HG03060 (cell line): ENCODE results near the gene KAT7.
"Not testable (repeated sequence)": the region's sequence is repeated elsewhere in the genome, so short reads cannot be mapped to it uniquely, and the experiment has no call there.

Source experiments
- ATAC-seq: cut with Tn5 transposase; IDR thresholded peaks from one replicate; pipeline ENCODE4 v1.9.1; 2021; ENCODE audit warnings: low read depth, moderate number of reproducible peaks; ENCODE audit not compliant: unreplicated experiment

KAT7 gene

DNA sequence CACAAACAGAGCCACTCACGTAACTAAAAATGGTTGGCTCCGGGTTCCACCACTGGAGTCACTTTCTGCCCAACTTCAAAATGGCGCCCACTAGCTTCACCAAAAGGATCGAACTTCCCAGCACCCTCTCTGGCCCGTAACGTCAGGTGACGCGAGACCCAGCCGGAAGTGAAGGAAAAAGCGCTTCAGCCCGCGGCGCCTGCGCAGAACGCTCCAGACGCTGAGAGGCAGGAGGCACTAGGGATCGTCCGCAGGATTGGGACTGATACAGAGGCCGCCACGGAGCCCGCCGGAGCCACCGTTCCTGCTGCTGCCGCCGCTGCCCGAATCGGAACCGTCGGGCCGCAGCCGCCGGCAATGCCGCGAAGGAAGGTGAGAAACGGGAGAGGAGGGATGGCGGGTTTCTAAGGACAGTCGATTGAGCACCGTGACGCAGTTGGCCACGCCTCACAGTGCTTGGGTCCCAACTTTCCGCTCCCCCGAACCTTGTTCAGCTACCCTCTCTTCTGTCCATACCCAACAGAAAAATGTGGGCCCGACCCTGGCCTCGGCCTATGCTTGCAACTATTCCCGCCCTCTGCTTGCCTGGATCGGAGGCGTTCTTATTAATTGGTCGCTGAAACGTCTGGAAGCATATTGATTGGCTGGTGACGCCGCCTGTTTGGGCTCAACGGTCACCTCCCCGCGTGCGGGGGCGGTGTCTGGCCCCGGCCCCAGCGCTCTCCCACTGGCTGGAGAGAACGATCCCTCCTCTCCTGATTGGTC is at the start of gene KAT7:
Gene KAT7 (plus strand): TSS at position 204 of the 765 bp plus-strand sequence. CDS start 154 bp downstream, at position 358.
- peak; percentile 79 for ATAC-seq

DNA sequence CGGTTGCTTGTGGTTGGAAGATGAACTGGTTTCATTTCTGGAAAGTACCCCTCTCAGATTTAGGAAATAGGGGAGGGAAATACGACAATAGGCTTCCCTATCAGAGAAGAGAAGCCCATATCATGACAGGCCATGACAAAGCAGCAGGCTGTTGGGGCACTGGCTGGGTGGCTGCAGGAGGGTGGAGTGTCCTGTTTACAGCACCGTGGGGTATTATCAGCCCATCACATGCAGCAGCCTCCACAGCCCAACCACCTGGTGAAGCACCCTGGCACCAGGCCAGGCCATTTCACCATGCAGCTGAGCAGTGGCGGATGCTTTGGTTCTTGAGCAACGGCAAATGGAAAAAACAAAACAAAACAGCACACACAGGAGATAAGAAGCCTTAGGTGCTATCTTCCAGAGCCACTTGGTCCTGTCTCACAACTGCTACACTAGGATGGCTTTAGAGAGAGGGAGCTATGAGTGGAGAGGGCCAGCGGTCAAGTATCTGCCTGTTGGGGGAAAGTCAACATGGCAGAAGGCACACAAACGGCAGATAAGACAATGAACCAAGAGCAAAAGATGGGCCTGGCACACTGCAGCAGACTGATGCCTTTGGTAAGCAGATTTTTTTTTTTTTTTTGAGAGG is 48.7 kb upstream of the KAT7 start:
- no peak for ATAC-seq

DNA sequence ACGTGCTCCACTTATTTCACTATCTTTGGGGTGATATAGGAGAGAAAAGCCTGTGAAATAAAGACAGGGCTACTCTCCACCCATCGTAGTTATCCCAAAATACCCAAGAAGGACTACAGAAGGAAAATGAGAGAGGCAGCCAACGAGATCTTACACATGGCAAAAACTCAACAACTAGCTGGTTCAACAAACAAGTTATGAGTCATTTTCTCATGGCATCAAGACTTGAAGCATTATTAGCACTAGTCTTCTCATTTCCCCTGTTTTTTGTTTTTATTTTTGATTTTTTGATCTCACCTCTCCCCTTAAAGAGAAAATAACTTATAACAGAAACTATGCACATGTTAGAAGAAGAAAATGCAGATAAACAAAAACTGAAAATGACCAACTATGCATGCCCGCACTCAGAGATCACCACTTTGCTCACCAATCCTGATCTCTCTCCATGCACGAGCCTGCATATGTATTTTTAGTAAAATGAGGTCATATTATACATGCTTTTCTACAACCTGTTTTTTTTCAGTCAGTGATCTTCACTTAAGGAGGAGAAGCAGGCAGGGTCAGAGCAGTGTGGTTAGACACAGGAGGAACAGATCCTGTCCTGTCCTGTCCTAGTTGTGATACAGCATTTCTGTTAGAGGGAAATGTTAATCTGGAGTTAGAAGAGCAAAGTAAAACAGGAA is 47.3 kb upstream of the KAT7 start:
- ATAC-seq = no peak

DNA sequence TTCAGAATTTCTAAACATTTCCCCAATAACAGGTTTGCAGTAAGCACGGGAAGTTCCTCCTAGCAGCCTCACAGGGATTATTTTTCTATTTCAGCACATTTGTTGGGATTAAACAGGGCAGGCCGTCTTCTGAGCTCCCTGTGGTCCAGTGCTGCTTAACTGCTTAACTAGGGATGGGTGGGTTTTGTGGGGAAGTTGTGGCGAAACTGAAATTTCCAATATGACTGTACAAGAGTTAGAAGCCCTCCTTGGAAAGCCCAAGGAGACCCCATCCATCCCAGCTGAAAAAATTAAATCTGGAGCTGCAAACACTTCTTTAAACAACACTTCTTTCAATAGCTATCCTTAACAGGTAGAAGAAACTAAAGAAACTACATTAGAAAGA is 46.8 kb upstream of the KAT7 start:
- ATAC-seq = no peak

DNA sequence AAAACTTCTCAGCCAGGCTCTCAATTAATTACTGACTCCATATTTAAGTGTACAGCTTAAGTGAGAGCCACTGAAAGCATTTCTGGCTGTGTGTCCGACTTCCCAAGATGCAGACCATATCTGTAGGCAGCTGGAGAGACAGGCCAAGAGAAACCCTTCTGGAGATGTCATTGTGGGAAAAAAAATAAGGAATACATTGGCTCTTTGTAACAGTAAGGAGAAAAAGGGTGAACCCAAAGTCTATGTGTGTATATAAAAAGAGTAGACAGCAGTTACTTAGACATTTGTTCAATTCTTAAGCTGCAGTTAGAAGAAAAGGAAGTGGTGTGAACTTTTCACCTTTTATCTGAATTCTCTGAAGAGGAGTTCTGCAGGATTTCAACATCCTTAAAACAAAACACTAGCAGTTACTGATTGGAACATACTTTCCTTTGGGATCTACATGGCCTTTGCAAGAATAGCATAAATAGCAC is 46.3 kb upstream of the KAT7 start:
- ATAC-seq = no peak

DNA sequence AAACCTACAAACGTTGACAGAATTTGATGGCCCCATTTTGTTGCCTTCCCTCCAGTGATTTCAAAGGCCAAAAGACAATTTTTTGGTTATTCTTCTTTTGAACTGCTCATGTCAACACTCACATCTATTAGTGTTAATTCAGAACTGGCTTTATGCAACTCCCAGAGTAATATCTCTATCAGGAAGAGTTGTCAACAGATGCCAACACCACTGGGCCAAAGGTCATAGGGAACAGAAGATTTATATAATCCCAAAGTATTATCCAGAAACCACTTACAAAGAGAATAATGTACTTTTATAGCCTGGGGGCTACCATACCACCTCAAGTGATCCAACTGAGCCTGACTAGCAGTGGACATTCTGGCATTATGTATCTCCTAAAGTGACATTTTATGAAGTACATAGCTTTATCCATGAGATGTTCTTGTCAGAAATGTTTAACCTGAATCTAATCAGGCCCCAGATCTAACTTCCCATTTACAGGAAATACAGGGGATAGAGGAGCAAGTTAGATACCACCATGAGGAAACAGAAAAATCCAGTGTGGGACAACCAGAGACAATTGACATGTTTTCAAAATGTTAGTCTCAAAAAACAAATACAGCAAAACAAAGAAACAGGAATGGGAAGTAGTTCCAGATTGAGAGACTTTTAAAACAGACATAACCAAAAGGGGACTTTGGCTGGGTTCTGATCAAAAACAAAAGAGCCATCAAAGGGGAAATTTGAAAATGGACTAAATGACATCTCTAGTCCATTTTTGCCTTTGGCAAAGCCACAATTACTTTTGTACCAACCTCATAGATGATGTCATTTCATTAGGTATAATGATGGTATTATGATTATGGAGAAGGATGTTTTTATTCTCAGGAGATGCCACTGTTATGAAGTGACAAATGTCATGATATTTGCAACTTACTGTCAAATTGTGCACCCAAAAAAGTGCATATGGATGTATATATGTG is 43.0 kb upstream of the KAT7 start:
- ATAC-seq = no peak

DNA sequence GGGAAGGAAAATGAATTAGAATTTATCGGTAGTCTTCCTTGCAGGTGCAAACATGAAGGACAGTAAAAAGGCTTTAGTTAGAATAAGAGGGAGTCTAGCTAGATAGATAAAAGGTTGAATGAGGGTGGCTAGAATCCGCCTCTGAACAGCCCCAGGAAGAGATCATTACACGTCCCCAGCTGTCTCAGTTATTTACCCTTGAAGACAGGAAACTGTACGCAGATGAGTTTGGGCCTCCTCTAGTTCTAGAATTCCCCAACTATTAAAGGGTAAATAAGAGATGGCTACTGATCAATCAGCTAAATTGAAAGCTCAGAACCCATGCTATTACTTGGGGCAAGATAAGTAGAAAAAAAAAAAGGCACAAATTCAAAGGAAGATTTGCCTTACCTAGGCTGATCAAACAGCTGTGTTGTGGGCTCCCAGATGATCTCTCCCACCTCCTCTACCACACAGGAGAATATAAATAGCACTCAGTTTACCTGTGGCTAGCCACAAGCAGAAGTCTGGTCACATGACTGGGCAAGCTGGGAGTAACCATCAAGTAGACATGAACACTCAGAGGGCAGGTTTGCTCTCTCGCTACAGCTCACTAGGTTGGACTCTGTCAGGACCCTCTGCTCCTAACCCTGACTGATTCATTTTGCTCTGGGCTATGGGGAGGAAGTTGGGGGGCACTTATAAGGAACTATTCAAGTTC is 41.5 kb upstream of the KAT7 start:
- ATAC-seq = peak; percentile 43

DNA sequence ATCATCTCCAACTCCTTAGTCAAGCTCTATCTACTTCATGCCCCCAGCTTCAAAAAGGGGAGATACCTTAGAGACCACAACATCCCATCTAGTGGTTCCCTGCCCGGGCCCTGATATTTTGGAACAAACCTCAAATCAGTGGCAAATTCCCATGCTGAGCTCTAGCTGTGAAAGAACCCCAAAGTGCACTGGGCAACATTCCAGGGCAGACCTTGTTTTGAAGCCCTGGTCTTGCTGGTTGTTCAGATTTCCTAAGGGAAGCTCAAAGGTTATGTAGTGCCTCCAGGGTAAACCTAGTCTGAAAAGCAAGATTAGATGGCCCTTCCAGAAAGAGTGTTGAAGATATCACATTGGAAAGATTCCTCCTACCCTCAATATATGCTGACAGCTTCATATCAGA is 40.8 kb upstream of the KAT7 start:
- no peak for ATAC-seq

DNA sequence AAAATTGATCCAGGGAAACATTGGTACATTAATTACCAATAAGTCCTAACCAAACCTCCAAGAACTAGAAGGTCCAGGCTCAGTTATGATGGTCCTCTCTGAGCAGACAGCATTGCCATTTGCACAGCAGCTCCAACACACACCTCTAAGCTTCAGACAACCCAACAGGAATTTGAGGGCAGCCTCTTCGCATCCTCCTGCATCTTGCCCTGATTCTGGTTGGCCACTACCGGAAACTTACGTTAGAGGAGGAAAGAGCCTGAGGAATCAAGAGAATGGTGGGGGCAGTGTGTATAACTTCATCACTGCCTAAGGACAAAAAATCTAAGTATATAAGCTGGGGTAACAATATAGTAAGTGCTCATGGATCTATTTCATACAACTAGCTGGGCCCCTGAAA is 40.3 kb upstream of the KAT7 start:
- no peak for ATAC-seq

DNA sequence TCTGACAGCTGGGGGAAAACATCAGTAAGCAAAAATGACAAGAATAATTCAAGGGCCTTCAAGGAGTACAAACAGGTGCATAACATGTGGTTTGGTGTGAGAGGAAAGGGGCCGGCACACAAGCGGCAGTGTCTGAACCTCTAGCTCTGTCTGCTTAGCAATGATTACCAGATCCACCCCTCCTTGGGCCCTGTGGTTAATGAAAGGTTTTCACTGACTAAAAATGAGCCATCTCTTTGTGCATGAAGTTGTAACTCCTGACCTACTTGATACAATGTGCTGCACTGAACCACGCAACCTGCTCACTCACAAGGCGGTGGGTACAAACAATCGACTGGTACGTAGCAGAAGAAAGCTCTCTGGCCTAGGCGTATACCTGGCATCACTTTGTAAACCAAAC is 39.7 kb upstream of the KAT7 start:
- ATAC-seq = peak; percentile 68

DNA sequence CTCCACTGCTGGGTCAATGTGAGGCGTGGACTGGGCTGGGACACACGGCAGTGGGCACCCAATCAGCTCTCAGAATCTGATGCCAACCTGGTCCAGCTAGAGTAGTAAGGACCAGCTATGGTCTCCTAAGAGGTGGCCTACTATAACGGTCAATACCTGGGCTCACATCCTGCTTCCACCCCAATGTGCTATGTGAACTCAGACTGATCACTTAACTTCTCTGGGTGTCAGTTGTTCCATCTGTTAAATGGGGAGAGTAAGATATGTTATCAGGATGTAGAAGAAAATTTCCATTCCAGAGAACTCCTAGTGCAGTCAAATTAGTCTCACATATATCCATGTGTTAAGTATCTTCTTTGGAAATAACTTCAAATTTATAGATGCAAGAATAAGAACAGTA is 38.8 kb upstream of the KAT7 start:
- no peak for ATAC-seq

DNA sequence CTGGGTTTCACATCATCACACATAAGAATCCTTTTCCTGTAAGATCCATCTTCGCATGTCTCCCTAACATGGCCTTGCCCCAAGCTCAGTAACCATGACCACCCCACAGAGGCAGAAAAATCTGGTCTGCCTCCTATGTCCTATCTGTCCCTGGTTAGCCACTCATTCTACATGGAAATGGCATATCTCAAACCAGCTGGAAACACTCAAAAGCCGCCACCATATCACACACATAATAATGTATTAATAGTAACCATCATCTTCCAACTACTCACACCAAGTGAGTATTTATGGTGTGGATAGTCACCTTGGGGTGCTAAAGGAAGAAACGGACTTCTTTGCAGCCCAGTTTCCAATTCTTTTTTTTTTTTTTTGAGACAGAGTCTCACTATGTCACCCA is 36.0 kb upstream of the KAT7 start:
- no peak for ATAC-seq

DNA sequence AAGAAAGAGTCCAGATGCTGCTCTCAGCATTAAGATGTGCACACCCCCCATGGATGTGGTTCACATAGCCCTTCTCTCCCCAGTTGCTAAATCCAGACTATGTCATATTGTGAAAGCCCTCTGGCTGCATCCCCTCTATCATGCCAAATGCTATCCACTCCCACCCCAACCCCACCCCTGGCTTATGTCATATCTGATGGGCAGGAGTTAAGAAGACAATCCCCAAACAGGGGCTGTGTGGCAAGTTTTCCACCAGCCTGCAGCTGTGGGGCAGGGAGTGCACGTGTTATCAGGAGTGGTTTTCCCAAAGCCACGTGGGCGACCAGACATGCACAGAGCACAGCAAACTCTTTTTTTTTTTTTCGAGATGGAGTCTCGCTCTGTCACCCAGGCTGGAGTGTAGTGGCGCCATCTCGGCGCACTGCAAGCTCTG is 34.5 kb upstream of the KAT7 start:
- ATAC-seq = no peak

DNA sequence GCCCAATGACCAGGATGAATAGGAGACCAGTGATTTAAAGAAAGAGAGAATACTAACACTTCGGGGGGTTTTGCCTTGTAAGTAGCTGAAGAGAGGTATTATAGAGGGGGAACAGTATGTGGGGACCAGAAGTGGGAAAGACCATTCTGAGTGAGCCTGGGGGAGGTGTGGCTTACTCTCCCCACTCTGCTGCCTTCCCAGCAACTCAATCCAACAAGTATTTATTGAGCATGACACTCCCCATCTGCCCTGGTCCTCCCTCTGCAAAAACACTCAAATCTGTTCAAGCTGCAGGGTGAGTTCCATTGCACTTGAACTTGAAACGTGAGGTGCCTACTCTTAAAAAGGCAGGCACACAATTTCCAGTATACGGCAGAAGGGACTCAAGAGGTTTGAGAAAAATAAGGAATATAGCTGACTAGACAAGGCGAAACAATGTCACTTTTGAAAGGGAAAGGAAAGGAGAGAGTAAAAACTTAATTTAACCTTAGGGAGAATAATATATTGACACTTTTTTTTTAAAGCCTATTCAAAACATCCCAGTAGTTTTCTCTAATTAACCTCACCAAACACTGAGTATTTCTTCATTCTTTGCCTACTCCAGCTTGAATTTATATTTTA is 32.7 kb upstream of the KAT7 start:
- ATAC-seq = no peak

DNA sequence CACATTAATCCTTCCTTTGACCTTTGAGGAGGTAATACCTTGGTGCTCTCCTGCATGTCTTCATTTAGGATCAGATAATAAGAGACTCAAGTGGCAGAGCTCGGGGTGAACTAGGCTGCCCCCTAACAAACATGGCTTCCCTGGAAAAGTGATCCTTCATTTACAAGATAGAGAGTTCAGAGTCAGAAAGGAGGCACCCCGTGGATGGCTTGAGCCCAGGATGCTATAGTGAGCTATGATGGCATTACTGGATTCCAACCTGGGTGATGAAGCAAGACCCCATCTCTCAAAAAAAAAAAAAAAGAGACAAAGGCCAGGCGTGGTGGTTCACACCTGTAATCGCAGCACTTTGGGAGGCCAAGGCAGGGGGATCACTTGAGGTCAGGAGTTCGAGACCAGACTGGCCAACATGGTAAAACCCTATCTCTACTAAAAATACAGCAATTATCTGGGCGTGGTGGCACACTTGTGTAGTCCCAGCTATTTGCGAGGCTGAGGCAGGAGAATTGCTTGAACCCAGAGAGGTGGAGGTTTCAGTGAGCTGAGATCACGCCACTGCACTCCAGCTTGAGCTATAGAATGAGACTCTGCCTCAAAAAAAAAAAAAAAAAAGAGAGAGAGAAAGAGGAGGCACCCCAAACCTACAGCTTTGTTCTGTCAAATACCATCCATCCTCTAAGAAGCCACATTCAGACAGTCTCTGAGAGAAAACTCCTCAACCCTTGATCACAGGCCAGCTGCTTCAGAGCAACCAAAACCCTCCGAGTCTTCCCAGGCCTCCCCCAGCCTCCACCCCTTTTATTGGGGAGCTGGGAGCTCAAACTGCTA is 31.9 kb upstream of the KAT7 start:
- no peak for ATAC-seq

DNA sequence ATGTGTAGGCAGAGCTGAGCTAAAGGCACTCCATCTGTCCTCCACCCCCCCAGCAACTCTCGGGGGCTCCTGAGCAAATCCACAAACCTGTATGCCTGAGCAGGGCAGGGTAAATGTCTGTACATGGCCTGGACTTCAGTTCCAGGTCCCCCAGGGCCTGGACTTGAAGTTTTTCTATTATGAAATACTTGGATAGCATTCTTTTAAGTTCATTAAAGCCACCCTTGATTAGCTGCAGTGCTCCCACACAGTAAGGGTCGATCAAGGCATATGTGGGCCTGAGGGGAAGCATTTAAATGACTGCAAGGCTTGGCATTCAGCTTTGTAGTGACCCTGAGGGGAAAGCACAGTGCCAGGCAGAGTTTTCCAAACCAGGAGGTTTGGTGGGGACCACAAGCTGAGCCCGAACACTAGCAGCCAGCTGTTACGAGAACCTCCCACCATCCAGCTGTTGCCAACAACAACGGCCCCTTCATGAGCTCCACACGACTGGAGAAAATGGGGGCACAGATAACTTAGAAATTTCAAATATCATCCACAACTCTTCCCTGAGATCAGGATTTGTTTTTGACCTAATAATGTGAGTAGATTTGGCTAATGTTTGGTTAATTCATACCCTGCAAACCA is 31.2 kb upstream of the KAT7 start:
- ATAC-seq = no peak

DNA sequence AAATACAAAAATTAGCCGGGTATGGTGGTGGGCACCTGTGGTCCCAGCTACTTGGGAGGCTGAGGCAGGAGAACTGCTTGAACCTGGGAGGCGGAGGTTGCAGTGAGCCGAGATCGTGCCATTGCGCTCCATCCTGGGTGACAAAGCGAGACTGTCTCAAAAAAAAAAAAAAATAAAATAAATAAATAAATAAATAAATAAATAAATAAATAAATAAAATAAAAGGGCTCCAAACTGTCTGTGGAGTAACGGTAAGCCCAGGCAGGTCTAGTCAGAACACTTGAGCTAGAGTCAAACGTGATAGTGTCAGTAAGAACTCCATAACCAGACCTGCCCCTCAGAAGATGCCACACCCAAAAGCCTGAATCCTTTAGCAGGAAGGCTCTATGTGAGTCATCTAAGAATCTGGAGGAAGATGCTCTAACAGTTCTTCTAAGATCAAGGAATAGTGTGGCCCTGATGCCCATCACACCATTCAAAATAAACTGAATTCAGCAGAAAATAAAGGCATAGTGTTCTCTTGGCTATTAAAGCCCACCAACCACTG is 29.9 kb upstream of the KAT7 start:
- ATAC-seq = not testable (repeated sequence)

DNA sequence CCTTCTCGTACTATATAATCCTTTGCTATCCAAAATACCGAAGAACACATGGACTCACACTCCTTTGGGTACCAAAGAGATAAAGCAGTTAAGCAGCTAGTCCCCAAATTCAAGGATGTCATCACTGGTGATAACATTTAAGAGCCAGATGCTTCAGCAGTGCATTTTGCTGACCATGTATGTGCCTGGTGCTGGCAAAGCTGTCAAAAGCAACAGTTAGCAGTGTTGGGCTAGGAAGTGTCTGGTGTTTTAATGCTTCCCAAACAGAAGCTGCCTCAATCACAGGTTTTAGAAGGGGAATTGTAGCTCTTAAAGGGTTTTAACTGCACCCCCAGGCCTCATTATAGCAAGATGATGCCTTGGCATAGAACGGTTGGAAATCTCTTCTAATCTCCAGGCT is 29.3 kb upstream of the KAT7 start:
- ATAC-seq = no peak
